Measurements from ENCODE around the gene MARK1.

GRCh38 chr1:220701974-220702373, 174.0 kb downstream of the MARK1 start:
- TF ChIP-seq CTCF (IDR thresholded peaks at IDR 0.05) (no peak), POLR2A (IDR thresholded peaks at IDR 0.05) (no peak)

Measured in esophagus squamous epithelium (tissue), 4 donors.